GM23338 (cell line): ENCODE measurements around the gene SMG7. TPM values are rescaled to one million over a fixed set of nuclear protein-coding genes. Genes with fewer than 3 reads are reported as not detected.

Experiments used
- ATAC-seq: fragments of 200-7000 bp; cut with Tn5 transposase; 3 replicates; pipeline ENCODE4 v1.9.1; 2020
- DNase-seq: peaks from one replicate; pipeline ENCODE4 v3.0.0-alpha.2; 2015; ENCODE audit warnings: low spot score
- H2AFZ ChIP-seq: fragments of 200-600 bp; sonication (generic); 2 replicates; pipeline ENCODE4 v1.8.0; 2016; ENCODE audit warnings: antibody characterized with exemption, mild to moderate bottlenecking, moderate library complexity
- H3F3A ChIP-seq: fragments of 200-600 bp; sonication (generic); replicated peaks from 2 replicates; pipeline ENCODE4 v1.8.0; 2017; ENCODE audit warnings: antibody characterized with exemption, mixed run types, low read depth
- H3K27ac ChIP-seq: fragments of 200-600 bp; sonication (generic); 2 replicates; pipeline ENCODE4 v1.6.1; 2016; ENCODE audit warnings: low read depth
- H3K27me3 ChIP-seq: fragments of 200-600 bp; sonication (generic); 2 replicates; pipeline ENCODE4 v1.8.0; 2016; ENCODE audit warnings: mild to moderate bottlenecking, mixed run types, moderate library complexity; ENCODE audit not compliant: insufficient read depth
- H3K36me3 ChIP-seq: fragments of 200-600 bp; sonication (generic); 2 replicates; pipeline ENCODE4 v1.8.0; 2016; ENCODE audit warnings: mild to moderate bottlenecking; ENCODE audit not compliant: insufficient read depth
- H3K4me1 ChIP-seq: fragments of 200-600 bp; sonication (generic); 2 replicates; pipeline ENCODE4 v1.8.0; 2016; ENCODE audit warnings: mild to moderate bottlenecking, moderate library complexity; ENCODE audit not compliant: insufficient read depth
- H3K4me2 ChIP-seq: fragments of 200-600 bp; sonication (generic); 2 replicates; pipeline ENCODE4 v1.7.1; 2017; ENCODE audit warnings: mixed run types
- H3K4me3 ChIP-seq: fragments of 200-600 bp; sonication (generic); 2 replicates; pipeline ENCODE4 v1.6.1; 2016; ENCODE audit warnings: mixed run types
- H3K79me2 ChIP-seq: fragments of 200-600 bp; sonication (generic); replicated peaks from 2 replicates; pipeline ENCODE4 v1.8.0; 2017; ENCODE audit warnings: mild to moderate bottlenecking; ENCODE audit not compliant: insufficient read depth
- H3K9me2 ChIP-seq: fragments of 200-600 bp; sonication (generic); 2 replicates; pipeline ENCODE4 v1.8.0; 2017; ENCODE audit not compliant: insufficient read depth
- H4K20me1 ChIP-seq: fragments of 200-600 bp; sonication (generic); replicated peaks from 2 replicates; pipeline ENCODE4 v1.8.0; 2017; ENCODE audit warnings: mild to moderate bottlenecking; ENCODE audit not compliant: insufficient read depth
- H3K27ac Mint-ChIP-seq: 2 replicates; pipeline ENCODE4 v1.8.0; 2020; ENCODE audit warnings: inconsistent platforms, mild to moderate bottlenecking, moderate library complexity, mixed read lengths
- H3K27me3 Mint-ChIP-seq: 3 replicates; pipeline ENCODE4 v1.8.0; 2022; ENCODE audit warnings: low read depth, mild to moderate bottlenecking, moderate library complexity, mixed read lengths, inconsistent platforms; ENCODE audit not compliant: insufficient read depth, poor library complexity
- H3K36me3 Mint-ChIP-seq: 3 replicates; pipeline ENCODE4 v1.8.0; 2021; ENCODE audit warnings: low read depth, mild to moderate bottlenecking, inconsistent platforms, moderate library complexity, mixed read lengths
- H3K4me1 Mint-ChIP-seq: 3 replicates; pipeline ENCODE4 v1.8.0; 2020; ENCODE audit warnings: mild to moderate bottlenecking, inconsistent platforms, mixed read lengths
- H3K4me3 Mint-ChIP-seq: 3 replicates; pipeline ENCODE4 v1.8.0; 2021; ENCODE audit warnings: moderate library complexity, mild to moderate bottlenecking, inconsistent platforms, mixed read lengths
- H3K9me3 Mint-ChIP-seq: 3 replicates; pipeline ENCODE4 v1.8.0; 2020; ENCODE audit warnings: moderate library complexity, mild to moderate bottlenecking, inconsistent platforms, mixed read lengths
- CREB1 ChIP-seq: fragments of 250-450 bp; sonication (Bioruptor Pico); IDR thresholded peaks from 2 replicates; pipeline ENCODE4 v1.5.0; 2020; ENCODE audit warnings: low read depth, mild to moderate bottlenecking, moderate library complexity
- EZH2 ChIP-seq: fragments of 200-600 bp; sonication (generic); IDR thresholded peaks from one replicate; pipeline ENCODE4 v1.8.0; 2017; ENCODE audit warnings: antibody characterized with exemption, mild to moderate bottlenecking, low read depth; ENCODE audit not compliant: unreplicated experiment
- EZH2phosphoT487 ChIP-seq: fragments of 200-600 bp; sonication (generic); IDR thresholded peaks from one replicate; pipeline ENCODE4 v1.8.1; 2018; ENCODE audit warnings: antibody characterized with exemption; ENCODE audit not compliant: unreplicated experiment
- JUNB ChIP-seq: IDR thresholded peaks from one replicate; pipeline ENCODE4 v1.6.1; 2016; ENCODE audit warnings: antibody characterized with exemption; ENCODE audit not compliant: unreplicated experiment
- NANOG ChIP-seq: IDR thresholded peaks from 2 replicates; pipeline ENCODE4 v1.6.1; 2016; ENCODE audit warnings: antibody characterized with exemption, borderline replicate concordance
- POLR2AphosphoS5 ChIP-seq: IDR thresholded peaks from 2 replicates; pipeline ENCODE4 v1.6.1; 2016; ENCODE audit warnings: antibody characterized with exemption, low read depth
- REST ChIP-seq: IDR thresholded peaks from one replicate; pipeline ENCODE4 v1.6.1; 2018; ENCODE audit warnings: antibody characterized with exemption; ENCODE audit not compliant: unreplicated experiment
- STAT1 ChIP-seq: IDR thresholded peaks from one replicate; pipeline ENCODE4 v1.6.1; 2016; ENCODE audit warnings: antibody characterized with exemption; ENCODE audit not compliant: unreplicated experiment
- ZNF114 ChIP-seq: fragments of 250-450 bp; sonication (Bioruptor Pico); IDR thresholded peaks from 2 replicates; pipeline ENCODE4 v1.5.0; 2020; ENCODE audit warnings: mild to moderate bottlenecking, moderate library complexity
- ZNF331 ChIP-seq: fragments of 250-450 bp; sonication (Bioruptor Pico); IDR thresholded peaks from 2 replicates; pipeline ENCODE4 v1.5.0; 2020; ENCODE audit warnings: low read depth, mild to moderate bottlenecking, moderate library complexity
- polyA plus RNA-seq: library from polyadenylated mRNA; unstranded; fragments of >200 nt; fragmentation: Nextera tagmentation; extraction: Ambion mirVana; gene quantifications from 2 replicates; pipeline ENCODE4 v1.2.1, GENCODE V29; 2016
- total RNA-seq: library from RNA; depleted of rRNA; stranded (reverse); fragments of >200 nt; shearing (Covaris generic); gene quantifications from 2 replicates; pipeline ENCODE4 v1.2.3, GENCODE V29; 2014
- TF ChIP-seq, protein P1 (sequence below), 2 experiments: fragments of 200-600 bp in 1 of 2; sonication (generic) in 1 of 2; conservative IDR thresholded peaks; 2 replicates each; pipeline versions ENCODE4 v1.5.1 to v1.6.1; 2016 to 2017; ENCODE audit warnings: antibody characterized with exemption in 2 of 2, low read depth in 2 of 2, mild to moderate bottlenecking in 2 of 2, moderate library complexity in 1 of 2
- TF ChIP-seq, protein P2 (sequence below): fragments of 250-450 bp; sonication (Bioruptor Pico); IDR thresholded peaks from 2 replicates; pipeline ENCODE4 v1.5.0; 2020; ENCODE audit warnings: mild to moderate bottlenecking, moderate library complexity
- TF ChIP-seq, protein P3 (sequence below): IDR thresholded peaks from 2 replicates; pipeline ENCODE4 v1.6.1; 2016; ENCODE audit warnings: antibody characterized with exemption

SMG7 gene
- total and polyA plus RNA-seq, 2 experiments from 2014 or later, result 33.0 to 79.4 TPM

DNA sequence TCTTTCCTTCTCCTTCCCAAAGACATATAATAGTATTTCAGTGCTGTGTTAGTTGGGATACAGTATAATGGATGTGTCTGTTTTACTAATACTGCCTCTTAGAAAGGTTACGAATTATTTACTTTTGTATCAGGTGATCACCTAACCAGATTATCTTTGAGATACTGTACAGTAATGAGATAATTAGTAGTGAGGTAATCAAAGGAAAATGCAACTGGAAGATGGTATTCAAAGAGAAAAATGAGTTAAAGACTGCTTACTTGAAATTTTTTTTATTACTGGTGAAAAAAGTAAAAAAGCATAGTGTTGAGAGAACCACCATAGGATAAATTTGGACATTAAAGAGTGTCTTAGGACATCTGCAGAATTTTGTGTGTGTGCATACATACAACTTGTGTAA is 10.9 kb downstream of the SMG7 start:
- H3K9me3 Mint-ChIP-seq, result no peaks in the 10 kb centered on the region
- Histone ChIP-seq H3K4me1 (peaks cover 60% of the 10 kb centered on the region), H3K4me3 (no peak overlapping the region), H3K79me2 (peaks cover 100% of the 10 kb centered on the region), H3K27me3 (no peaks in the 10 kb centered on the region), H3K27ac (peak overlapping the region; percentile 42; the same call in 1 of the 2 replicates), H3K9me2 (no peaks in the 10 kb centered on the region), H3F3A (no peaks in the 10 kb centered on the region), H2AFZ (no peak overlapping the region), H3K36me3 (no peaks in the 10 kb centered on the region), H3K4me2 (no peak overlapping the region), H4K20me1 (peaks cover 37% of the 10 kb centered on the region)
- no peak for ATAC-seq
- H3K36me3 Mint-ChIP-seq, result 0 out of 3 replicates have a peak, but pooled peaks cover 3% of the 10 kb centered on the region
- DNase-seq, result no peak
- H3K27ac Mint-ChIP-seq, result no peak overlapping the region
- TF ChIP-seq REST, result no peak
- no peak for TF ChIP-seq EZH2
- no peak for TF ChIP-seq POLR2AphosphoS5
- no peak for TF ChIP-seq STAT1
- TF ChIP-seq, protein P1, sequence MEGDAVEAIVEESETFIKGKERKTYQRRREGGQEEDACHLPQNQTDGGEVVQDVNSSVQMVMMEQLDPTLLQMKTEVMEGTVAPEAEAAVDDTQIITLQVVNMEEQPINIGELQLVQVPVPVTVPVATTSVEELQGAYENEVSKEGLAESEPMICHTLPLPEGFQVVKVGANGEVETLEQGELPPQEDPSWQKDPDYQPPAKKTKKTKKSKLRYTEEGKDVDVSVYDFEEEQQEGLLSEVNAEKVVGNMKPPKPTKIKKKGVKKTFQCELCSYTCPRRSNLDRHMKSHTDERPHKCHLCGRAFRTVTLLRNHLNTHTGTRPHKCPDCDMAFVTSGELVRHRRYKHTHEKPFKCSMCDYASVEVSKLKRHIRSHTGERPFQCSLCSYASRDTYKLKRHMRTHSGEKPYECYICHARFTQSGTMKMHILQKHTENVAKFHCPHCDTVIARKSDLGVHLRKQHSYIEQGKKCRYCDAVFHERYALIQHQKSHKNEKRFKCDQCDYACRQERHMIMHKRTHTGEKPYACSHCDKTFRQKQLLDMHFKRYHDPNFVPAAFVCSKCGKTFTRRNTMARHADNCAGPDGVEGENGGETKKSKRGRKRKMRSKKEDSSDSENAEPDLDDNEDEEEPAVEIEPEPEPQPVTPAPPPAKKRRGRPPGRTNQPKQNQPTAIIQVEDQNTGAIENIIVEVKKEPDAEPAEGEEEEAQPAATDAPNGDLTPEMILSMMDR (conservative IDR thresholded peaks at IDR 0.05; ENCODE audit: low read depth in 2 of 2), result no peak
- TF ChIP-seq, protein P2, sequence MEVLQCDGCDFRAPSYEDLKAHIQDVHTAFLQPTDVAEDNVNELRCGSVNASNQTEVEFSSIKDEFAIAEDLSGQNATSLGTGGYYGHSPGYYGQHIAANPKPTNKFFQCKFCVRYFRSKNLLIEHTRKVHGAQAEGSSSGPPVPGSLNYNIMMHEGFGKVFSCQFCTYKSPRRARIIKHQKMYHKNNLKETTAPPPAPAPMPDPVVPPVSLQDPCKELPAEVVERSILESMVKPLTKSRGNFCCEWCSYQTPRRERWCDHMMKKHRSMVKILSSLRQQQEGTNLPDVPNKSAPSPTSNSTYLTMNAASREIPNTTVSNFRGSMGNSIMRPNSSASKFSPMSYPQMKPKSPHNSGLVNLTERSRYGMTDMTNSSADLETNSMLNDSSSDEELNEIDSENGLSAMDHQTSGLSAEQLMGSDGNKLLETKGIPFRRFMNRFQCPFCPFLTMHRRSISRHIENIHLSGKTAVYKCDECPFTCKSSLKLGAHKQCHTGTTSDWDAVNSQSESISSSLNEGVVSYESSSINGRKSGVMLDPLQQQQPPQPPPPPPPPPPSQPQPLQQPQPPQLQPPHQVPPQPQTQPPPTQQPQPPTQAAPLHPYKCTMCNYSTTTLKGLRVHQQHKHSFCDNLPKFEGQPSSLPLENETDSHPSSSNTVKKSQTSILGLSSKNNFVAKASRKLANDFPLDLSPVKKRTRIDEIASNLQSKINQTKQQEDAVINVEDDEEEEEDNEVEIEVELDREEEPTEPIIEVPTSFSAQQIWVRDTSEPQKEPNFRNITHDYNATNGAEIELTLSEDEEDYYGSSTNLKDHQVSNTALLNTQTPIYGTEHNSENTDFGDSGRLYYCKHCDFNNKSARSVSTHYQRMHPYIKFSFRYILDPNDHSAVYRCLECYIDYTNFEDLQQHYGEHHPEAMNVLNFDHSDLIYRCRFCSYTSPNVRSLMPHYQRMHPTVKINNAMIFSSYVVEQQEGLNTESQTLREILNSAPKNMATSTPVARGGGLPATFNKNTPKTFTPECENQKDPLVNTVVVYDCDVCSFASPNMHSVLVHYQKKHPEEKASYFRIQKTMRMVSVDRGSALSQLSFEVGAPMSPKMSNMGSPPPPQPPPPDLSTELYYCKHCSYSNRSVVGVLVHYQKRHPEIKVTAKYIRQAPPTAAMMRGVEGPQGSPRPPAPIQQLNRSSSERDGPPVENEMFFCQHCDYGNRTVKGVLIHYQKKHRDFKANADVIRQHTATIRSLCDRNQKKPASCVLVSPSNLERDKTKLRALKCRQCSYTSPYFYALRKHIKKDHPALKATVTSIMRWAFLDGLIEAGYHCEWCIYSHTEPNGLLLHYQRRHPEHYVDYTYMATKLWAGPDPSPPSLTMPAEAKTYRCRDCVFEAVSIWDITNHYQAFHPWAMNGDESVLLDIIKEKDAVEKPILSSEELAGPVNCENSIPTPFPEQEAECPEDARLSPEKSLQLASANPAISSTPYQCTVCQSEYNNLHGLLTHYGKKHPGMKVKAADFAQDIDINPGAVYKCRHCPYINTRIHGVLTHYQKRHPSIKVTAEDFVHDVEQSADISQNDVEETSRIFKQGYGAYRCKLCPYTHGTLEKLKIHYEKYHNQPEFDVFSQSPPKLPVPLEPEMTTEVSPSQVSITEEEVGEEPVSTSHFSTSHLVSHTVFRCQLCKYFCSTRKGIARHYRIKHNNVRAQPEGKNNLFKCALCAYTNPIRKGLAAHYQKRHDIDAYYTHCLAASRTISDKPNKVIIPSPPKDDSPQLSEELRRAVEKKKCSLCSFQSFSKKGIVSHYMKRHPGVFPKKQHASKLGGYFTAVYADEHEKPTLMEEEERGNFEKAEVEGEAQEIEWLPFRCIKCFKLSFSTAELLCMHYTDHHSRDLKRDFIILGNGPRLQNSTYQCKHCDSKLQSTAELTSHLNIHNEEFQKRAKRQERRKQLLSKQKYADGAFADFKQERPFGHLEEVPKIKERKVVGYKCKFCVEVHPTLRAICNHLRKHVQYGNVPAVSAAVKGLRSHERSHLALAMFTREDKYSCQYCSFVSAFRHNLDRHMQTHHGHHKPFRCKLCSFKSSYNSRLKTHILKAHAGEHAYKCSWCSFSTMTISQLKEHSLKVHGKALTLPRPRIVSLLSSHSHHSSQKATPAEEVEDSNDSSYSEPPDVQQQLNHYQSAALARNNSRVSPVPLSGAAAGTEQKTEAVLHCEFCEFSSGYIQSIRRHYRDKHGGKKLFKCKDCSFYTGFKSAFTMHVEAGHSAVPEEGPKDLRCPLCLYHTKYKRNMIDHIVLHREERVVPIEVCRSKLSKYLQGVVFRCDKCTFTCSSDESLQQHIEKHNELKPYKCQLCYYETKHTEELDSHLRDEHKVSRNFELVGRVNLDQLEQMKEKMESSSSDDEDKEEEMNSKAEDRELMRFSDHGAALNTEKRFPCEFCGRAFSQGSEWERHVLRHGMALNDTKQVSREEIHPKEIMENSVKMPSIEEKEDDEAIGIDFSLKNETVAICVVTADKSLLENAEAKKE (CRISPR knock-in tag), result no peak
- no peak for TF ChIP-seq CREB1 (CRISPR knock-in tag)
- no peak for TF ChIP-seq EZH2phosphoT487
- TF ChIP-seq NANOG, result no peak
- TF ChIP-seq JUNB, result no peak
- TF ChIP-seq, protein P3, sequence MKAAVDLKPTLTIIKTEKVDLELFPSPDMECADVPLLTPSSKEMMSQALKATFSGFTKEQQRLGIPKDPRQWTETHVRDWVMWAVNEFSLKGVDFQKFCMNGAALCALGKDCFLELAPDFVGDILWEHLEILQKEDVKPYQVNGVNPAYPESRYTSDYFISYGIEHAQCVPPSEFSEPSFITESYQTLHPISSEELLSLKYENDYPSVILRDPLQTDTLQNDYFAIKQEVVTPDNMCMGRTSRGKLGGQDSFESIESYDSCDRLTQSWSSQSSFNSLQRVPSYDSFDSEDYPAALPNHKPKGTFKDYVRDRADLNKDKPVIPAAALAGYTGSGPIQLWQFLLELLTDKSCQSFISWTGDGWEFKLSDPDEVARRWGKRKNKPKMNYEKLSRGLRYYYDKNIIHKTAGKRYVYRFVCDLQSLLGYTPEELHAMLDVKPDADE, result no peak
- TF ChIP-seq ZNF114 (CRISPR knock-in tag), result no peak
- no peak for TF ChIP-seq ZNF331 (CRISPR knock-in tag)
- peaks cover 43% of the 10 kb centered on the region for H3K4me1 Mint-ChIP-seq
- no peak overlapping the region for H3K4me3 Mint-ChIP-seq
- H3K27me3 Mint-ChIP-seq, result peaks cover 2% of the 10 kb centered on the region
